GM18867 (cell line): ENCODE results near the gene ZBTB3.
"Not testable (repeated sequence)": the region's sequence is repeated elsewhere in the genome, so short reads cannot be mapped to it uniquely, and the experiment has no call there.

Source experiments
- ATAC-seq: cut with Tn5 transposase; IDR thresholded peaks from one replicate; pipeline ENCODE4 v1.9.1; 2021; ENCODE audit warnings: mild to moderate bottlenecking, moderate library complexity; ENCODE audit not compliant: unreplicated experiment

ZBTB3 gene

DNA sequence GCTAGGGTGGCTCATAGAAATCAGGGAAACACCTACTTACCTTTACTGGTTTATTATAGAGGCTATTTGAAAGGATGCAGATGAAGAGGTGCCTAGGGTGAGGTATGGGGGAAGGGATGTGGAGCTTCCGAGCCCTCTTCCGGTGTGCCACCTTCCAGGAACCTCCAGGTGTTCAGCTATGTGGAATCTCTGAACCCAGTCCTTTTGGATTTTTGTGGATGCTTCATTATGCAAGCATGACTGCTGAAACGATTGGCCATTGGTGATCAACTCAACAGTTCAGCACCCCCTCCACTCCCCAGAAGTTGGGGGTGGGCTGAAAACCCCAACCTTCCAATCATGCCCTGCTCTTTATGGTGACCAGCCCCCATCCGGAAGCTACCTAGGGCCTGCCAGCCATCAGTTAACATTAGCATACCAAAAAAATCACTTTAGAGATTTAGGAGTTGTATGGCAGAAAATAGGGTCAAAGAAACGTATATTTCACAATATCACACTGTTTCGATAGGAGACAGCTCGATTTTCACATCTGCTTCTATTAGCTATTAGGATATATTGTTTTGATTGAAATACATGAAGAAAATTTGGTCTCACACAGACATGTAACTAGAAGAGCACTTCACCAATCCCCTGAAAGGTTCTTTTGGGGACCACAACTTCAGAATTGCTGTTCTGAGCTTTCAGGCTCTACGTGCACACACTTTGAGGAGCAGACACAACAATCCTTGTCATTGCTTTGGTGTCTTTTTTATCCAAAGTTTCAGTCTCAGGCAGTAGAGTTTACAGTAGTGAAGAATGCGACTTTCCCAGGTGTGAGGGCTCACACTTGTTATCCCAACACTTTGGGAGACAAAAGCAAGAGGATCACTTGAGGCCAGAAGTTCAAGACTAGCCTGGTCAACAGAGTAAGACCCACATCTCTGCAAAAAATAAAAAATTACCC, 4.2 kb upstream of the ZBTB3 start:
- no peak for ATAC-seq

DNA sequence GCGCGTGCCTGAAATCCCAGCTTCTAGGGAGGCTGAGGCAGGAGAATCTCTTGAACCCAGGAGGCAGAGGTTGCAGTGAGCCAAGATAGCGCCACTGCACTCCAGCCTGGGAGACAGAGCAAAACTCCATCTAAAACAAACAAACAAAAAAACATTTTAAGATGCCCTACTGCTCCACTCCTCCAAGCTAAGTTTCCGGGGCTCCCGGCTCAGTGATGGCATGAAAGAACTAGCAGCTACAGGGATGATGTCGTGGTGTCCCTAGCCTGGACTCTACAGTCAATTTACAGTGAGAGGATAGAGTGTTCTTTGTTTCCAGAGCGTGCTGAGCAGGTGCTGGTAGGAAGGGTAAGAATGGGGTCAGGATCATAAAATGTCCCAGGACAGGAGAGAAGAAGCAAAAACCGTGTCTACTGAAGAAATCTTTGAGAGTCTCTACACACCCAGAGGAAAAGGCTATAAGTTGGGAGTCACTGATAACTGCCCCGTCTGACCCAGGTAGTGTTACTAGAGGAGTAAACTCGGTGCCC, 1.2 kb upstream of the ZBTB3 start:
- no peak for ATAC-seq

GRCh38 chr11:62752994-62753735, 795 bp downstream of the ZBTB3 start:
- ATAC-seq: no peak

DNA sequence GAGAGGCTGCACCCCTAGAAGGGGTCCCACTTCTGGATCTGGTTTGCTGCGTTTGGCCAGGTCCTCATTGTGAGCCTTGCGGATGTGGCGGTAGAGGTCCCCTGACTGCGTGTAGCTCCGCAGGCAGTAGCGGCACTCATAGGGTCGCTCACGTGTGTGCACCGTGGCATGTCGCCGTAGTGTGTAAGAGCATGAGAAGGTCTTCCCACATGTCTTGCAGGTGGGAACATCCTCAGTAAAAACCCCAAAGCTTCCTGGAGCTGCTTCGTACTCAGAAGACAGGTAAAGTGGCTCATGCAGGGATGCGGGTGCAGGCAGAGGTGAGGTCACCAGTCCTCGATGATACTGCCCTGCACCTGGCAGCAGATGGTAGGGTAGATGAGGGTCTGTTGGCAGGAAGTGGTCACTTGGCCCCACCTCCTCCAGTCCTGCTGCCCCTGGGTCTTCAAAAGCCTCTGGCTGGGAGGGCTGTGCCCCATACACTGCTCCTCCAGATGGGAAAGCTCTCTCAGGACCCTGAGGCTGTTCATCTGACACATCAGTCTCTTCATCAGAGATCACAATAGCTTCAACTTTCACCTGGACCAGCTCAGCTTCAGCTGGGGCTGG, 1.7 kb downstream of the ZBTB3 start:
- ATAC-seq: no peak

DNA sequence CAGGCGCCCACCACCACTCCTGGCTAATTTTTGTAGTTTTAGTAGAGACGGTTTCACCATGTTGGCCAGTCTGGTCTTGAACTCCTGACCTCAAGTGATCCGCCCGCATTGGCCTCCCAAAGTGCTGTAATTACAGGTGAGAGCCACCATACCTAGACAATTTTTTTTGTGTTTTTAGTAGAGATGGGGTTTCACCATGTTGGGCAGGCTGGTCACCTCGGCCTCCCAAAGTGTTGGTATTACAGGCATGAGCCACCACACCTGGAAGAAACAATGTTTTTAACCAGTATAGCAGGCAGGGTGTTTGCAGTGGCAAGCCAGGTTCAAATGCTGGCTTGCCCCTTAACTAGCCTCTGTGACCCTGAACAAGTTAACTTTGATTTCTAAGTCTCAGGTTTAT, 4.0 kb downstream of the ZBTB3 start:
- not testable (repeated sequence) for ATAC-seq

- no peak for ATAC-seq
Observed at GRCh38 chr11:62747475-62748160, 6.3 kb downstream of the ZBTB3 start.

GRCh38 chr11:62737196-62737595, 16.8 kb downstream of the ZBTB3 start:
- ATAC-seq: no peak

- no peak for ATAC-seq
Observed at GRCh38 chr11:62732830-62733229, 21.1 kb downstream of the ZBTB3 start.

- not testable (repeated sequence) for ATAC-seq
Observed at GRCh38 chr11:62730076-62730475, 23.9 kb downstream of the ZBTB3 start.

- ATAC-seq: peak; percentile 14
Observed at GRCh38 chr11:62728171-62728988, 25.6 kb downstream of the ZBTB3 start, which contains the start of gene TTC9C. Gene TTC9C, plus strand, starts transcription at chr11:62728486. Its CDS starts 363 bp downstream, at chr11:62728849.

- ATAC-seq: peak; percentile 54
Observed at GRCh38 chr11:62727872-62728170, 26.1 kb downstream of the ZBTB3 start.

GRCh38 chr11:62727165-62727871, 26.6 kb downstream of the ZBTB3 start, which contains the start of gene HNRNPUL2:
Gene HNRNPUL2, minus strand, starts transcription at chr11:62727457. Its CDS starts 301 bp downstream, at chr11:62727156.
- ATAC-seq: peak; percentile 69

DNA sequence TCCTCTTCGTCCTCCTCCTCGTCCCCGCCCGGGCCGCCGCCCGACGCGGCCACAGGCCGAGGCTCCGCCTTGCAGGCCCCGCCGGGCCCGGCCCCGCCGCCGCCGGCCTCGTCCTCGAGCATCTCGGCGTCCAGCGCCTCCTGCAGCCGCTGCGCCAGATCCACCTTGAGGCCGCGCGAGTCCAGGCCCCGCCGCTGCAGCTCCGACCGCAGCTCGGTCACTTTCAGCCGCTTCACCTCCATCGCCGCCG, 27.1 kb downstream of the ZBTB3 start:
- no peak for ATAC-seq

- peak; percentile 5 for ATAC-seq
Observed at GRCh38 chr11:62726156-62726914, 27.6 kb downstream of the ZBTB3 start.

- no peak for ATAC-seq
Observed at GRCh38 chr11:62725646-62726045, 28.3 kb downstream of the ZBTB3 start.

- ATAC-seq: no peak
Observed at GRCh38 chr11:62724171-62724570, 29.8 kb downstream of the ZBTB3 start.

GRCh38 chr11:62721994-62722393, 32.0 kb downstream of the ZBTB3 start:
- no peak for ATAC-seq

DNA sequence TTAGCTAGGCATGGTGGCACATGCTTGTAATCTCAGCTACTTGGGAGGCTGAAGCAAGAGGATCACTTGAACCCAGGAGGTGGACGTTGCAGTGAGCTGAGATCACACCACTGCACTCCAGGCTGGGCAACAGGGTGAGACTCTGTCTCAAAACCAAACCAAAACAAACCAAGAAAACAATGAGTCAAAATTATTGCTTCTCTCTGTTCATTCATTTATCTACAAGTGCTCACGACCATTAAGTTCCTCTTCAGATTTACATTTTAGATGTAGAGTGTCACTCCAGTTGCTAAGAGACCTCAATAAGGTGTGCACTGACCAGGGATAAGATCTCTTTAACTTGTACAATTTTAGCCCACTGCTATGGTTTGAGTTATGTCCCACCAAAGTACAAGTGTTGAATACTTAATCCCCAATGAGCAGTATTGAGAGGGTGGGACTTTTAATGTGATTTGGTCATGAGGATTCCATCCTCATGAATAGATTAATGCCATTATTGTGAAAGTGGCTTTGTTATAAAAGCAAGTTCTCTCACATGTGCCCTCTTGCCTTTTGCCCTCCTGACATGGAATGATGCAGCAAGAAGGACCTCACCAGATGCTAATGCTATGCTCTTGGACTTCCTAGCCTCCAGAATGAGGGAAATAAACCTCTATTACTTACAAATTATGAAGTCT, 34.5 kb downstream of the ZBTB3 start:
- no peak for ATAC-seq
